ENCODE data around the gene FOXC2. TPM values are rescaled to one million over a fixed set of nuclear protein-coding genes. Genes with fewer than 3 reads are reported as not detected.
A peak's percentile ranks its signal among the peaks of the same experiment; 100 is the strongest.

FOXC2 gene
- total and polyA plus RNA-seq, 9 of the 15 experiments (the other 6 are each of a cell fraction or from before 2014, with no cell fraction given): 0.01 to 0.11 (median 0.10) TPM; not detected in 5

DNA sequence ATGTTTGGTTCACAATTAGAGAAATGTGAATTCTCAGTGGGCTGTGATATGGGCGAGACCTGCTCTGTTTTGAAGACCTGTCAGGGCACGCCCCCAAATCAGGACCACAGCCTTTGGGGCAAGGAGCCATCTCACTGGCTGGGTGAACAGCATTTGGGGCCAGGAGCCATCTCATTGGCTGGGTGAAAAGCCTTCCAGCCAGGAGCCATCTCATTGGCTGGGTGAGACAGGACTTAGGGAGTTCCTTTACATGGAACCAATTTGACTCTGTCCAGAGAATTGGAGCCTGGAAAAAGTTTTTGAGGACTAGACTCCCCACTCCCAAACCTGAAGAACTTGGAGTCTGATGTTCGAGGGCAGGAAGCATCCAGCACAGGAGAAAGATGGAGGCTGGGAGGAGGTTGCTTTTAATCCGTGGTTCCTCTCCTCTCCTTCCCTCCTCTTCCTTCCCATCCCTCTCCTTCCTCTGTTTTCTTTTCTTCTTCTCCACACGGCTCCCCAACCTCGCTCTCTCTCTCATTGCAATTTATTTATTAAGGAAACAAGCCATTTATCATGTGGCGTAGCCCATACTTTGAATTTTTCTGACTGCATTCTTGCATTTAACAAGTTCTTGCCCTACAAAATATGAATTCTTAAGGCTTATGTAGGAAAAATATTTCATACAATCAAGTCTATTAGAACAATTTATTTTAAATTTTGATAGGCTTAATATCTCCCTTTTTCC lies 31.4 kb downstream of the FOXC2 start:
- BruUV-seq (replicated peaks): no TSS peak
- 3% methylated on average over 6 of the region's 7 CpGs for WGBS (ENCODE audit: insufficient coverage, low coverage, missing lambda C conversion rate)

More for the DNA sequence above, 31.4 kb downstream of the FOXC2 start:
- H3K36me3 ChIP-seq (ENCODE audit: control insufficient read depth, insufficient read depth, low read length): no peaks in the 10 kb centered on the region
- ChIA-PET CTCF (ENCODE audit: low intra/inter-chr PET ratio) (no interaction called here), POLR2A (no interaction called here)
- TF ChIP-seq ZSCAN29 (IDR thresholded peaks at IDR 0.05) (no peak), HDAC8 (tag; IDR thresholded peaks at IDR 0.05) (no peak), CSDE1 (IDR thresholded peaks at IDR 0.05) (no peak), HMG20B (CRISPR knock-in tag; IDR thresholded peaks at IDR 0.05) (no peak), ERF (CRISPR knock-in tag; IDR thresholded peaks at IDR 0.05) (no peak), NCOA4 (IDR thresholded peaks at IDR 0.05; ENCODE audit: partially characterized antibody) (no peak)
- TF ChIP-seq, protein P1, sequence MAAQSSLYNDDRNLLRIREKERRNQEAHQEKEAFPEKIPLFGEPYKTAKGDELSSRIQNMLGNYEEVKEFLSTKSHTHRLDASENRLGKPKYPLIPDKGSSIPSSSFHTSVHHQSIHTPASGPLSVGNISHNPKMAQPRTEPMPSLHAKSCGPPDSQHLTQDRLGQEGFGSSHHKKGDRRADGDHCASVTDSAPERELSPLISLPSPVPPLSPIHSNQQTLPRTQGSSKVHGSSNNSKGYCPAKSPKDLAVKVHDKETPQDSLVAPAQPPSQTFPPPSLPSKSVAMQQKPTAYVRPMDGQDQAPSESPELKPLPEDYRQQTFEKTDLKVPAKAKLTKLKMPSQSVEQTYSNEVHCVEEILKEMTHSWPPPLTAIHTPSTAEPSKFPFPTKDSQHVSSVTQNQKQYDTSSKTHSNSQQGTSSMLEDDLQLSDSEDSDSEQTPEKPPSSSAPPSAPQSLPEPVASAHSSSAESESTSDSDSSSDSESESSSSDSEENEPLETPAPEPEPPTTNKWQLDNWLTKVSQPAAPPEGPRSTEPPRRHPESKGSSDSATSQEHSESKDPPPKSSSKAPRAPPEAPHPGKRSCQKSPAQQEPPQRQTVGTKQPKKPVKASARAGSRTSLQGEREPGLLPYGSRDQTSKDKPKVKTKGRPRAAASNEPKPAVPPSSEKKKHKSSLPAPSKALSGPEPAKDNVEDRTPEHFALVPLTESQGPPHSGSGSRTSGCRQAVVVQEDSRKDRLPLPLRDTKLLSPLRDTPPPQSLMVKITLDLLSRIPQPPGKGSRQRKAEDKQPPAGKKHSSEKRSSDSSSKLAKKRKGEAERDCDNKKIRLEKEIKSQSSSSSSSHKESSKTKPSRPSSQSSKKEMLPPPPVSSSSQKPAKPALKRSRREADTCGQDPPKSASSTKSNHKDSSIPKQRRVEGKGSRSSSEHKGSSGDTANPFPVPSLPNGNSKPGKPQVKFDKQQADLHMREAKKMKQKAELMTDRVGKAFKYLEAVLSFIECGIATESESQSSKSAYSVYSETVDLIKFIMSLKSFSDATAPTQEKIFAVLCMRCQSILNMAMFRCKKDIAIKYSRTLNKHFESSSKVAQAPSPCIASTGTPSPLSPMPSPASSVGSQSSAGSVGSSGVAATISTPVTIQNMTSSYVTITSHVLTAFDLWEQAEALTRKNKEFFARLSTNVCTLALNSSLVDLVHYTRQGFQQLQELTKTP (IDR thresholded peaks at IDR 0.05; ENCODE audit: low read depth in 1 of 2, partially characterized antibody in 2 of 2): no peak
- DNase-seq (ENCODE audit: extremely low read depth in 1 of 4, low spot score in 3 of 4): peak in 3 of 4 experiments; percentile 37 to 60 (median 43)
- intact Hi-C loops (cut with micrococcal nuclease): no loop called here
- no peaks in the 10 kb centered on the region for H3K9me3 ChIP-seq (replicated peaks; ENCODE audit: control insufficient read depth, insufficient read depth, low read depth, low read length)
- no peak overlapping the region for H3K27ac ChIP-seq (ENCODE audit: extremely low read depth, low read depth, low read length)
- no peaks in the 10 kb centered on the region for H3K79me2 ChIP-seq (ENCODE audit: control insufficient read depth, insufficient read depth, low read length)
- peak; percentile 82 for ATAC-seq
- no peak overlapping the region for H3K4me2 ChIP-seq (ENCODE audit: insufficient read depth, low read length)
- H3K9me1 ChIP-seq (ENCODE audit: control insufficient read depth, insufficient read depth, low read length): no peaks in the 10 kb centered on the region
- in situ Hi-C loops (cut with MboI): no loop called here
- no peak overlapping the region for H3K9ac ChIP-seq (ENCODE audit: insufficient read depth in 1 of 2, low read depth in 2 of 2, low read length in 2 of 2)
- no peak for FAIRE-seq
- H2AFZ ChIP-seq (ENCODE audit: low read depth, low read length): no peak overlapping the region
- H3K27me3 ChIP-seq (ENCODE audit: control insufficient read depth in 2 of 2, insufficient read depth in 2 of 2, low read length in 2 of 2): peaks cover 18 to 51% of the 10 kb centered on the region in 2 experiments; a peak in 4 of 5 replicates
- no peak overlapping the region for H3K4me3 ChIP-seq
- no peaks in the 10 kb centered on the region for H4K20me1 ChIP-seq (replicated peaks; ENCODE audit: control insufficient read depth, insufficient read depth, low read length)
- H3K4me1 ChIP-seq (replicated peaks in 1 of 2; ENCODE audit: control insufficient read depth in 2 of 2, insufficient read depth in 2 of 2, low read length in 2 of 2): no peaks in the 10 kb centered on the region
